Breast epithelium (tissue), 3 donors: Measurements from ENCODE around the gene PRDM16.

Experiments used
- CTCF ChIP-seq, 3 donors: fragments of 450-650 bp; IDR thresholded peaks; one replicate each; pipeline ENCODE4 v1.5.1; 2016 to 2017; ENCODE audit warnings: antibody characterized with exemption in 3 of 3, mild to moderate bottlenecking in 3 of 3, moderate library complexity in 3 of 3
- POLR2AphosphoS5 ChIP-seq, 3 donors: sonication (generic); formaldehyde crosslinking; IDR thresholded peaks; one replicate each; pipeline ENCODE4 v1.6.1; 2017; ENCODE audit warnings: antibody characterized with exemption in 3 of 3

GRCh38 chr1:3382326-3383057 lies 313.5 kb downstream of the PRDM16 start:
- no peak for TF ChIP-seq CTCF (IDR thresholded peaks at IDR 0.05)
- no peak for TF ChIP-seq POLR2AphosphoS5 (IDR thresholded peaks at IDR 0.05)
